HG03159 (cell line): ENCODE results near the gene NKAIN4.

Experiments used
- ATAC-seq: cut with Tn5 transposase; IDR thresholded peaks from one replicate; pipeline ENCODE4 v1.9.1; 2021; ENCODE audit warnings: mild to moderate bottlenecking, moderate library complexity; ENCODE audit not compliant: unreplicated experiment

The NKAIN4 gene

GRCh38 chr20:63274381-63275228 is 20.3 kb upstream of the NKAIN4 start:
- ATAC-seq: no peak

GRCh38 chr20:63273635-63274380 is 19.5 kb upstream of the NKAIN4 start:
- no peak for ATAC-seq

GRCh38 chr20:63273059-63273579 is 18.9 kb upstream of the NKAIN4 start:
- ATAC-seq: no peak

GRCh38 chr20:63272105-63273058 is 18.1 kb upstream of the NKAIN4 start, which contains the start of gene ARFGAP1:
TSS of gene ARFGAP1 (plus strand) at chr20:63272813. CDS start at chr20:63275581, 2,768 bp downstream.
- ATAC-seq: peak; percentile 87

GRCh38 chr20:63270606-63271325 is 16.5 kb upstream of the NKAIN4 start:
- no peak for ATAC-seq

GRCh38 chr20:63269724-63270123 is 15.5 kb upstream of the NKAIN4 start:
- no peak for ATAC-seq

GRCh38 chr20:63268671-63269439 is 14.6 kb upstream of the NKAIN4 start:
- no peak for ATAC-seq

GRCh38 chr20:63268256-63268655 is 14.0 kb upstream of the NKAIN4 start:
- ATAC-seq: no peak

- ATAC-seq: no peak
Observed at GRCh38 chr20:63267691-63268090, 13.4 kb upstream of the NKAIN4 start.

GRCh38 chr20:63265891-63266515 is 11.7 kb upstream of the NKAIN4 start:
- ATAC-seq: no peak

GRCh38 chr20:63264519-63264918 is 10.3 kb upstream of the NKAIN4 start:
- no peak for ATAC-seq

GRCh38 chr20:63264000-63264399 is 9.7 kb upstream of the NKAIN4 start:
- no peak for ATAC-seq

GRCh38 chr20:63262836-63263235 is 8.6 kb upstream of the NKAIN4 start:
- no peak for ATAC-seq

GRCh38 chr20:63261795-63262528 is 7.7 kb upstream of the NKAIN4 start:
- no peak for ATAC-seq

GRCh38 chr20:63261060-63261794 is 7.0 kb upstream of the NKAIN4 start:
- ATAC-seq: no peak

- ATAC-seq: no peak
Observed at GRCh38 chr20:63260521-63260920, 6.3 kb upstream of the NKAIN4 start.

GRCh38 chr20:63259734-63260460 is 5.6 kb upstream of the NKAIN4 start:
- ATAC-seq: no peak
